Upper lobe of right lung (tissue), 1 donor: Measurements from ENCODE around the gene DDX50. TPM values are rescaled to one million over a fixed set of nuclear protein-coding genes. Genes with fewer than 3 reads are reported as not detected.

Experiments
- ATAC-seq: fragments of 200-7000 bp; cut with Tn5 transposase; one replicate; pipeline ENCODE4 v1.9.1; 2020; ENCODE audit warnings: mild to moderate bottlenecking, moderate library complexity
- DNase-seq: peaks from one replicate; pipeline ENCODE4 v3.0.0-alpha.2; 2020
- H3K27ac ChIP-seq: fragments of 200-600 bp; one replicate; pipeline ENCODE4 v1.8.0; 2022
- H3K27me3 ChIP-seq: fragments of 200-600 bp; one replicate; pipeline ENCODE4 v1.8.0; 2022; ENCODE audit warnings: mild to moderate bottlenecking
- H3K36me3 ChIP-seq: fragments of 200-600 bp; one replicate; pipeline ENCODE4 v1.8.0; 2022
- H3K4me1 ChIP-seq: fragments of 200-600 bp; one replicate; pipeline ENCODE4 v1.8.0; 2022
- H3K4me3 ChIP-seq: fragments of 200-600 bp; one replicate; pipeline ENCODE4 v1.8.0; 2022; ENCODE audit warnings: mild to moderate bottlenecking
- H3K9me3 ChIP-seq: fragments of 200-600 bp; one replicate; pipeline ENCODE4 v1.8.0; 2022
- intact Hi-C: fragments of 100-400 bp; cut with DNase I; formaldehyde crosslinking; loops from one replicate; pipeline ENCODE4 v1.11.0; 2022
- total RNA-seq: library from RNA; stranded (reverse); fragmentation: NEBNext Ultra II Directional; extraction: Animal tissue kit (Norgen Biotek cat#: 25700); gene quantifications from one replicate; pipeline ENCODE4 v1.2.1, GENCODE V29; 2021
- TF ChIP-seq, protein P1 (sequence below): fragments of 200-600 bp; IDR thresholded peaks from one replicate; pipeline ENCODE4 v1.8.0; 2022; ENCODE audit warnings: antibody characterized with exemption
- donor health status: DM: no; HTN: yes; CAD: no; lungs with severe emphysema.

Gene DDX50
- total RNA-seq, 1 donor from 2014 or later: 26.1 TPM

DNA sequence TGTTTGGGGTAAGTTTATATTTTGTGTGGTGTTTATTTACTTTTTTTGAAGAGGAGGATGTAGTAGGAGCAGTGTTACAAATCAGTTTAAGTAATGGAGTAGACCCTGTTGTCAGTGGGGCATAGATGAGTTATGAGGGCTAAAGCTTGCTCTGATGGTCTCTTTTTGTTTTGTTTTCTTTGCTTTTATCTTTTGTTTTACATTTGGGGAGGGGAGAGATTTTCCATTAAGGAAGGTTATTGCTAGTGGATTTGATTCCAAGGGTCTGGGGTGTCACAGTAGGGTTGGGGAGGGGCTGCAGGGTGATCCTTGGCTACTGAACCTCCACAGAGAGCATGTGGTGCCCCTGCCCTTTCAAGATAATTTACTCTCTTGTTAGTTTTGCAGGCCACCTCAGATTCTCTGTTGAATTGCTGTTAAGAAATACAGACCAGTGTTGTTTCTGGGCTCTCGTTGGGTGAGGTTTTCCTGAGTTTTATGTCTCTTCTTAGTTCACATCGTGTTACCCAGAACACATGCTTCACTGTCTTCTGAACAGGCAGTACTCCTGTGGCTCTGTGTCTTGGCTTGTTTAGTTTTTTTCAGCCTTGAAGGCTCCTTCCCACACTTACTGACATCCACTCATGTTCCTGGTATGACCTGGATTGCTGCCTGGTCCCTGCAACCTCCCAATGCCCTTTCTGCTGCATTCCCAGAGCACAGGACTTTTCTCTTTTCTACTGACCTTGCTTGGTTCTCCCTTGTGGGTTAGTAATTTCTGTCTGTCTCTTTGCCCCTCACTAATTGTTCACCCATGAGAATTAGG lies 91.7 kb downstream of the DDX50 start:
- Histone ChIP-seq H3K9me3 (no peaks in the 10 kb centered on the region), H3K4me1 (peaks cover 51% of the 10 kb centered on the region), H3K36me3 (no peaks in the 10 kb centered on the region), H3K27ac (peak overlapping the region; percentile 48), H3K27me3 (no peaks in the 10 kb centered on the region), H3K4me3 (no peak overlapping the region)
- DNase-seq (no peak), ATAC-seq (peak; percentile 3)
- intact Hi-C loops: no loop called here
- TF ChIP-seq, protein P1, sequence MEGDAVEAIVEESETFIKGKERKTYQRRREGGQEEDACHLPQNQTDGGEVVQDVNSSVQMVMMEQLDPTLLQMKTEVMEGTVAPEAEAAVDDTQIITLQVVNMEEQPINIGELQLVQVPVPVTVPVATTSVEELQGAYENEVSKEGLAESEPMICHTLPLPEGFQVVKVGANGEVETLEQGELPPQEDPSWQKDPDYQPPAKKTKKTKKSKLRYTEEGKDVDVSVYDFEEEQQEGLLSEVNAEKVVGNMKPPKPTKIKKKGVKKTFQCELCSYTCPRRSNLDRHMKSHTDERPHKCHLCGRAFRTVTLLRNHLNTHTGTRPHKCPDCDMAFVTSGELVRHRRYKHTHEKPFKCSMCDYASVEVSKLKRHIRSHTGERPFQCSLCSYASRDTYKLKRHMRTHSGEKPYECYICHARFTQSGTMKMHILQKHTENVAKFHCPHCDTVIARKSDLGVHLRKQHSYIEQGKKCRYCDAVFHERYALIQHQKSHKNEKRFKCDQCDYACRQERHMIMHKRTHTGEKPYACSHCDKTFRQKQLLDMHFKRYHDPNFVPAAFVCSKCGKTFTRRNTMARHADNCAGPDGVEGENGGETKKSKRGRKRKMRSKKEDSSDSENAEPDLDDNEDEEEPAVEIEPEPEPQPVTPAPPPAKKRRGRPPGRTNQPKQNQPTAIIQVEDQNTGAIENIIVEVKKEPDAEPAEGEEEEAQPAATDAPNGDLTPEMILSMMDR: no peak

Other genes with a start within 250 kb of the DDX50 start
- gene CCAR1, start 180.1 kb upstream of the DDX50 start, total RNA-seq: 45.8 TPM
- gene STOX1, start 73.8 kb upstream of the DDX50 start, total RNA-seq: 0.46 TPM
- 56.0 TPM for gene DDX21, start 54.9 kb downstream of the DDX50 start, total RNA-seq
- 21.4 TPM for gene KIFBP, start 87.5 kb downstream of the DDX50 start, total RNA-seq
- gene SRGN, start 186.8 kb downstream of the DDX50 start, total RNA-seq: 225 TPM
- gene VPS26A, start 222.9 kb downstream of the DDX50 start, total RNA-seq: 51.5 TPM